C4-2B (cell line): ENCODE measurements around the gene NFYC.

Experiments
- H3K27ac ChIP-seq: fragments of 450-650 bp; 2 replicates; pipeline ENCODE4 v1.5.1; 2017
- CTCF ChIP-seq: fragments of 450-650 bp; conservative IDR thresholded peaks from 2 replicates; pipeline ENCODE4 v1.5.1; 2017; ENCODE audit warnings: mild to moderate bottlenecking
- ZFX ChIP-seq: fragments of 450-650 bp; IDR thresholded peaks from 2 replicates; pipeline ENCODE4 v1.6.1; 2017

The NFYC gene

GRCh38 chr1:40794974-40795715, 103.6 kb downstream of the NFYC start:
- TF ChIP-seq ZFX: no peak
- TF ChIP-seq CTCF: no peak
- H3K27ac ChIP-seq: no peak overlapping the region

GRCh38 chr1:40795811-40796586, 104.5 kb downstream of the NFYC start:
- no peak for TF ChIP-seq CTCF
- H3K27ac ChIP-seq: no peak overlapping the region

- H3K27ac ChIP-seq: no peak overlapping the region
- TF ChIP-seq CTCF (no peak), ZFX (no peak)
Measured at GRCh38 chr1:40796939-40797667, 105.6 kb downstream of the NFYC start.

GRCh38 chr1:40797668-40798010, 106.1 kb downstream of the NFYC start:
- TF ChIP-seq CTCF: no peak
- TF ChIP-seq ZFX: no peak
- H3K27ac ChIP-seq: no peak overlapping the region

- no peak for TF ChIP-seq CTCF
Measured at GRCh38 chr1:40798366-40799281, 107.1 kb downstream of the NFYC start.

GRCh38 chr1:40799351-40799867, 107.9 kb downstream of the NFYC start:
- no peak overlapping the region for H3K27ac ChIP-seq
- no peak for TF ChIP-seq ZFX
- no peak for TF ChIP-seq CTCF

More at GRCh38 chr1:40798366-40799281, 107.1 kb downstream of the NFYC start:
- H3K27ac ChIP-seq: no peak overlapping the region
